HepG2 (cell line): ENCODE measurements around the gene LCMT2. TPM values are rescaled to one million over a fixed set of nuclear protein-coding genes. Genes with fewer than 3 reads are reported as not detected.

Source experiments
- KAT8 ChIP-seq: IDR thresholded peaks from 2 replicates; pipeline ENCODE4 v1.6.1; 2016; ENCODE audit warnings: missing genetic modification reagents, missing compliant biosample characterization
- KMT2A ChIP-seq: sonication (generic); formaldehyde crosslinking; IDR thresholded peaks from 2 replicates; pipeline ENCODE4 v1.4.0; 2020; ENCODE audit warnings: missing genetic modification reagents
- PHF20 ChIP-seq: sonication (generic); formaldehyde crosslinking; IDR thresholded peaks from 2 replicates; pipeline ENCODE4 v1.5.0; 2020; ENCODE audit warnings: mild to moderate bottlenecking, missing genetic modification reagents
- PPARG ChIP-seq: conservative IDR thresholded peaks from 2 replicates; pipeline ENCODE4 v1.6.1; 2016; ENCODE audit warnings: missing biosample characterization, missing genetic modification reagents
- RAD21 ChIP-seq: fragments of 450-650 bp; formaldehyde crosslinking; IDR thresholded peaks from 2 replicates; pipeline ENCODE4 v1.5.0; 2020; ENCODE audit warnings: mild to moderate bottlenecking
- RBAK ChIP-seq: sonication (generic); formaldehyde crosslinking; IDR thresholded peaks from 2 replicates; pipeline ENCODE4 v1.5.1; 2020; ENCODE audit warnings: mild to moderate bottlenecking, missing genetic modification reagents
- RFXANK ChIP-seq: IDR thresholded peaks from 2 replicates; pipeline ENCODE4 v1.6.1; 2016
- STAG1 ChIP-seq: sonication (generic); formaldehyde crosslinking; IDR thresholded peaks from 2 replicates; pipeline ENCODE4 v1.4.0; 2020; ENCODE audit warnings: missing genetic modification reagents
- ZC3H4 ChIP-seq: sonication (generic); formaldehyde crosslinking; IDR thresholded peaks from 2 replicates; pipeline ENCODE4 v1.4.0; 2020; ENCODE audit warnings: missing genetic modification reagents, borderline replicate concordance
- ZFX ChIP-seq: sonication (generic); formaldehyde crosslinking; IDR thresholded peaks from 2 replicates; pipeline ENCODE4 v1.4.0; 2020; ENCODE audit warnings: mild to moderate bottlenecking, low read depth, missing genetic modification reagents, moderate library complexity
- ZNF556 ChIP-seq: sonication (generic); formaldehyde crosslinking; IDR thresholded peaks from 2 replicates; pipeline ENCODE4 v1.4.0; 2020; ENCODE audit warnings: mild to moderate bottlenecking, missing genetic modification reagents, borderline replicate concordance
- ZNF724P ChIP-seq: sonication (generic); formaldehyde crosslinking; IDR thresholded peaks from 2 replicates; pipeline ENCODE4 v1.8.0; 2022; ENCODE audit warnings: missing genetic modification reagents, borderline replicate concordance
- ZNF816 ChIP-seq: sonication (generic); formaldehyde crosslinking; IDR thresholded peaks from 2 replicates; pipeline ENCODE4 v1.8.0; 2022; ENCODE audit warnings: missing genetic modification reagents, mild to moderate bottlenecking, borderline replicate concordance
- polyA plus RNA-seq, 8 experiments: library from polyadenylated mRNA; depleted of rRNA in 3 of 8; stranded (reverse) in 7 of 8; unstranded in 1 of 8; fragments of >200 nt; fragmentation: Illumina TruSeq in 4 of 8; extraction: Trizol in 4 of 8; gene quantifications; 2 replicates each; pipeline versions ENCODE4 v1.2.1 to v1.2.3, GENCODE V29; 2011 to 2016; ENCODE audit warnings: low read depth in 4 of 8, missing spikeins in 1 of 8, mixed read lengths in 1 of 8; ENCODE audit not compliant: insufficient read depth in 1 of 8
- total RNA-seq, 5 experiments: library from RNA; depleted of rRNA; stranded (reverse); fragments of >200 nt; fragmentation: Illumina TruSeq; extraction: Trizol; gene quantifications; 2 replicates each; pipeline ENCODE4 v1.2.3, GENCODE V29; 2016; ENCODE audit warnings: low read depth in 1 of 5
- TF ChIP-seq, protein P1 (sequence below), 2 experiments: IDR thresholded peaks; 2 replicates each; pipeline ENCODE4 v1.6.1; 2011 to 2012; ENCODE audit warnings: low read length in 2 of 2, borderline replicate concordance in 1 of 2, low read depth in 1 of 2, mild to moderate bottlenecking in 1 of 2, moderate library complexity in 1 of 2
- TF ChIP-seq, protein P2 (sequence below): sonication (generic); formaldehyde crosslinking; conservative IDR thresholded peaks from 2 replicates; pipeline ENCODE4 v1.4.0; 2020; ENCODE audit warnings: missing genetic modification reagents
- TF ChIP-seq, protein P3 (sequence below): IDR thresholded peaks from 2 replicates; pipeline ENCODE4 v1.6.1; 2018; ENCODE audit warnings: missing genetic modification reagents
- TF ChIP-seq, protein P4 (sequence below): fragments of 450-650 bp; IDR thresholded peaks from 2 replicates; pipeline ENCODE4 v1.6.1; 2017; ENCODE audit warnings: mild to moderate bottlenecking
- TF ChIP-seq, protein P5 (sequence below): sonication (generic); formaldehyde crosslinking; IDR thresholded peaks from 2 replicates; pipeline ENCODE4 v1.8.1; 2023; ENCODE audit warnings: mild to moderate bottlenecking, missing genetic modification reagents

LCMT2 gene
- total and polyA plus RNA-seq, 2 of the 13 experiments (the other 11 are each of a cell fraction or from before 2014, with no cell fraction given): 6.9 to 9.1 TPM

DNA sequence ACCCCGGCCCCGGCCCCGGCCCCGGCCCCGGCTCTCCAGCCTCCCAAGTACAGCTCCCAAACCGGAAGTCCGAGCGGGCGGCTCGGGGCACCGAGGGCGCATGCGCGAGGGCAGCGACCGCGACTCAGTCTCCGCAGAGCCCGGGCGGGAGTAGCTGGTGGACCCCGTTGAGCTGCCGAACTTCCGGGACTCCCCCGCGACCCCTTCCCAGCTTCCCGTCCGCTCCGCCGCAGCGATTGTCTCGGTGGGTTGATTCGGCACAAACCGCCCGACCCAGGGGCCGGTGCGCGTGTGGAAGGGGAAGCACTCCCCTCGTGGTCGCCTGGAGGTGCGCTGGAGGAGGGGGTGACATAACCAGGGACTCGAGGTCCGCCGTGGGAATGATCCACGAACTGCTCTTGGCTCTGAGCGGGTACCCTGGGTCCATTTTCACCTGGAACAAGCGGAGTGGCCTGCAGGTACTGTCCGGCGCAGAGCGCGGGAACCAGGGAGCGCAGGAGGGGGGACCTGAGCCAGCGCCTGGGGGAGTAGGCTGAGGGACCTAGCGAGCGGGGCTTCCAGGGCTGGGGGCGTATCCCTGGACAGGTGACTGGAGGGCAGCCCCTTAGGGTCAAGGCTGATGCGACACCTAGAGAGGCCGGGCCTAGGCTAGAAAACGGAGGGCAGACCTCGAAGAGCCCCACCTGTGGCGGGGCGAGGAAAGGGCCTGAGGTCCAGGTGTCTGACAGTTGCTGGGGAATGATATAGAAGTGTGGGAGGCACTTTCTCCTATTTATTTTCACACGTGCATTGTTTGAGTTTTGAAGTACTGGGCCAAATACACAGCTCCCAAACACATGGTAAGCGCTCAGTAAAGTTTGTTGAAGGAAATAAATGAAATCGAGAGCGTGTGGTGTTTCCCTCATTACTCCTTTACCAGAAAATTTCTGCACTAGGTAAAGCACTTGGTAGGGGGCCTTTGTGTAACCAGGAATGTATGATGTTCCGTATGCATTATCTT lies 40.9 kb upstream of the LCMT2 start, which contains the start of the genes TUBGCP4 and ZSCAN29 (continued):
- TF ChIP-seq, protein P1, sequence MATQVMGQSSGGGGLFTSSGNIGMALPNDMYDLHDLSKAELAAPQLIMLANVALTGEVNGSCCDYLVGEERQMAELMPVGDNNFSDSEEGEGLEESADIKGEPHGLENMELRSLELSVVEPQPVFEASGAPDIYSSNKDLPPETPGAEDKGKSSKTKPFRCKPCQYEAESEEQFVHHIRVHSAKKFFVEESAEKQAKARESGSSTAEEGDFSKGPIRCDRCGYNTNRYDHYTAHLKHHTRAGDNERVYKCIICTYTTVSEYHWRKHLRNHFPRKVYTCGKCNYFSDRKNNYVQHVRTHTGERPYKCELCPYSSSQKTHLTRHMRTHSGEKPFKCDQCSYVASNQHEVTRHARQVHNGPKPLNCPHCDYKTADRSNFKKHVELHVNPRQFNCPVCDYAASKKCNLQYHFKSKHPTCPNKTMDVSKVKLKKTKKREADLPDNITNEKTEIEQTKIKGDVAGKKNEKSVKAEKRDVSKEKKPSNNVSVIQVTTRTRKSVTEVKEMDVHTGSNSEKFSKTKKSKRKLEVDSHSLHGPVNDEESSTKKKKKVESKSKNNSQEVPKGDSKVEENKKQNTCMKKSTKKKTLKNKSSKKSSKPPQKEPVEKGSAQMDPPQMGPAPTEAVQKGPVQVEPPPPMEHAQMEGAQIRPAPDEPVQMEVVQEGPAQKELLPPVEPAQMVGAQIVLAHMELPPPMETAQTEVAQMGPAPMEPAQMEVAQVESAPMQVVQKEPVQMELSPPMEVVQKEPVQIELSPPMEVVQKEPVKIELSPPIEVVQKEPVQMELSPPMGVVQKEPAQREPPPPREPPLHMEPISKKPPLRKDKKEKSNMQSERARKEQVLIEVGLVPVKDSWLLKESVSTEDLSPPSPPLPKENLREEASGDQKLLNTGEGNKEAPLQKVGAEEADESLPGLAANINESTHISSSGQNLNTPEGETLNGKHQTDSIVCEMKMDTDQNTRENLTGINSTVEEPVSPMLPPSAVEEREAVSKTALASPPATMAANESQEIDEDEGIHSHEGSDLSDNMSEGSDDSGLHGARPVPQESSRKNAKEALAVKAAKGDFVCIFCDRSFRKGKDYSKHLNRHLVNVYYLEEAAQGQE (IDR thresholded peaks at IDR 0.05; ENCODE audit: borderline replicate concordance in 1 of 2, low read depth in 1 of 2, low read length in 2 of 2): no peak; a peak in 1 of 4 replicates
- TF ChIP-seq ZNF724P (0 out of 2 replicates have a peak, but pooled peaks have one; percentile 76), KAT8 (peak; percentile 81; the same call in 1 of the 2 replicates), ZC3H4 (CRISPR knock-in tag) (0 out of 2 replicates have a peak, but pooled peaks have one; percentile 45), ZNF556 (CRISPR knock-in tag) (no peak), ZNF816 (CRISPR knock-in tag) (peak; percentile 93), RBAK (CRISPR knock-in tag) (no peak), RAD21 (CRISPR knock-in tag) (no peak), RFXANK (CRISPR knock-in tag) (no peak), KMT2A (CRISPR knock-in tag) (peak; percentile 89), PHF20 (peak; percentile 81), ZFX (CRISPR knock-in tag) (peak; percentile 87), PPARG (CRISPR knock-in tag) (0 out of 2 replicates have a peak, but pooled peaks have one; percentile 14), STAG1 (CRISPR knock-in tag) (no peak)
- TF ChIP-seq, protein P2, sequence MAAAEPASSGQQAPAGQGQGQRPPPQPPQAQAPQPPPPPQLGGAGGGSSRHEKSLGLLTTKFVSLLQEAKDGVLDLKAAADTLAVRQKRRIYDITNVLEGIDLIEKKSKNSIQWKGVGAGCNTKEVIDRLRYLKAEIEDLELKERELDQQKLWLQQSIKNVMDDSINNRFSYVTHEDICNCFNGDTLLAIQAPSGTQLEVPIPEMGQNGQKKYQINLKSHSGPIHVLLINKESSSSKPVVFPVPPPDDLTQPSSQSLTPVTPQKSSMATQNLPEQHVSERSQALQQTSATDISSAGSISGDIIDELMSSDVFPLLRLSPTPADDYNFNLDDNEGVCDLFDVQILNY: no peak
- TF ChIP-seq, protein P3, sequence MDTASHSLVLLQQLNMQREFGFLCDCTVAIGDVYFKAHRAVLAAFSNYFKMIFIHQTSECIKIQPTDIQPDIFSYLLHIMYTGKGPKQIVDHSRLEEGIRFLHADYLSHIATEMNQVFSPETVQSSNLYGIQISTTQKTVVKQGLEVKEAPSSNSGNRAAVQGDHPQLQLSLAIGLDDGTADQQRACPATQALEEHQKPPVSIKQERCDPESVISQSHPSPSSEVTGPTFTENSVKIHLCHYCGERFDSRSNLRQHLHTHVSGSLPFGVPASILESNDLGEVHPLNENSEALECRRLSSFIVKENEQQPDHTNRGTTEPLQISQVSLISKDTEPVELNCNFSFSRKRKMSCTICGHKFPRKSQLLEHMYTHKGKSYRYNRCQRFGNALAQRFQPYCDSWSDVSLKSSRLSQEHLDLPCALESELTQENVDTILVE (CRISPR knock-in tag): no peak
- TF ChIP-seq, protein P4, sequence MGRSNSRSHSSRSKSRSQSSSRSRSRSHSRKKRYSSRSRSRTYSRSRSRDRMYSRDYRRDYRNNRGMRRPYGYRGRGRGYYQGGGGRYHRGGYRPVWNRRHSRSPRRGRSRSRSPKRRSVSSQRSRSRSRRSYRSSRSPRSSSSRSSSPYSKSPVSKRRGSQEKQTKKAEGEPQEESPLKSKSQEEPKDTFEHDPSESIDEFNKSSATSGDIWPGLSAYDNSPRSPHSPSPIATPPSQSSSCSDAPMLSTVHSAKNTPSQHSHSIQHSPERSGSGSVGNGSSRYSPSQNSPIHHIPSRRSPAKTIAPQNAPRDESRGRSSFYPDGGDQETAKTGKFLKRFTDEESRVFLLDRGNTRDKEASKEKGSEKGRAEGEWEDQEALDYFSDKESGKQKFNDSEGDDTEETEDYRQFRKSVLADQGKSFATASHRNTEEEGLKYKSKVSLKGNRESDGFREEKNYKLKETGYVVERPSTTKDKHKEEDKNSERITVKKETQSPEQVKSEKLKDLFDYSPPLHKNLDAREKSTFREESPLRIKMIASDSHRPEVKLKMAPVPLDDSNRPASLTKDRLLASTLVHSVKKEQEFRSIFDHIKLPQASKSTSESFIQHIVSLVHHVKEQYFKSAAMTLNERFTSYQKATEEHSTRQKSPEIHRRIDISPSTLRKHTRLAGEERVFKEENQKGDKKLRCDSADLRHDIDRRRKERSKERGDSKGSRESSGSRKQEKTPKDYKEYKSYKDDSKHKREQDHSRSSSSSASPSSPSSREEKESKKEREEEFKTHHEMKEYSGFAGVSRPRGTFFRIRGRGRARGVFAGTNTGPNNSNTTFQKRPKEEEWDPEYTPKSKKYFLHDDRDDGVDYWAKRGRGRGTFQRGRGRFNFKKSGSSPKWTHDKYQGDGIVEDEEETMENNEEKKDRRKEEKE: no peak
- TF ChIP-seq, protein P5, sequence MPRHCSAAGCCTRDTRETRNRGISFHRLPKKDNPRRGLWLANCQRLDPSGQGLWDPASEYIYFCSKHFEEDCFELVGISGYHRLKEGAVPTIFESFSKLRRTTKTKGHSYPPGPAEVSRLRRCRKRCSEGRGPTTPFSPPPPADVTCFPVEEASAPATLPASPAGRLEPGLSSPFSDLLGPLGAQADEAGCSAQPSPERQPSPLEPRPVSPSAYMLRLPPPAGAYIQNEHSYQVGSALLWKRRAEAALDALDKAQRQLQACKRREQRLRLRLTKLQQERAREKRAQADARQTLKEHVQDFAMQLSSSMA (CRISPR knock-in tag): 0 out of 2 replicates have a peak, but pooled peaks have one; percentile 37
